HG03571 (cell line): Measurements from ENCODE around the gene ACAA1.
"Not testable (repeated sequence)": the region's sequence is repeated elsewhere in the genome, so short reads cannot be mapped to it uniquely, and the experiment has no call there.

Source experiments
- ATAC-seq: cut with Tn5 transposase; IDR thresholded peaks from one replicate; pipeline ENCODE4 v1.9.1; 2021; ENCODE audit not compliant: unreplicated experiment

ACAA1 gene

DNA sequence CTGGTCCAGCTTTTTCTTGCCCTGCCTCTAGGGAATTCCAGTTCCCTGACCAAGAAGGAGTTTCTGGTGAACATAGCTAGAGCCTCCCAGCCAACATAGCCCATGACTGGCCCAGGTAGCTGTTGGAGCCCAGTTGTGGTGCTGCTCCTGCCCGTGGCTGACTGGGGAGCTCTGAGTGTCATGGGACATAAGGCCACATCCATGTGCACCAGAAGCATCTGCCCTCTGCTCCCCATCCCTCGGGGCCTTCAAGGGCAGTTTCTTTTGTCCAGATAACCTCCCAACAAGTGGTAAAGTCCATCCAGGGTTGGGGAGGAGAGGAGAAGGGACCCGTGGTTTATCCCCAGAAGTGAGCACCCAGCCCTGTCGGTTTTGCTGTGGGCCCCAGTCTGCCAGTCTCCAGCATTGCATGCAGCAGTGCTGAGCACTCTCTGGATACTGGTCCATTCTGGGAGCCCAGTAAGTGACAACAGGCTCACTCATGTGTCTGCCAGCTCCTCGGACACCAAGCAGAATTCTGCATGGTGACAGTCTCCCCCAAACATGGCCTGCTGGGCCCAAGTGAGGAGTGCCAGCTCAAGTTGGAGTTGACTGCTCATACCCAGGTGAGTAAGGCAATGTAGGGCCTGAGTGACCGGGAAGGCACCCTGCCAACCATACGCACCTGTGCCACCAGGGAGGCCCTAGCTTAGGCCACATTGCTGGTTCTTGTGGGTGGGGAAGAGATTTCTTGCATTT, 28.8 kb downstream of the ACAA1 start:
- no peak for ATAC-seq

- ATAC-seq = no peak
Observed at GRCh38 chr3:38105525-38105924, 31.4 kb downstream of the ACAA1 start.

DNA sequence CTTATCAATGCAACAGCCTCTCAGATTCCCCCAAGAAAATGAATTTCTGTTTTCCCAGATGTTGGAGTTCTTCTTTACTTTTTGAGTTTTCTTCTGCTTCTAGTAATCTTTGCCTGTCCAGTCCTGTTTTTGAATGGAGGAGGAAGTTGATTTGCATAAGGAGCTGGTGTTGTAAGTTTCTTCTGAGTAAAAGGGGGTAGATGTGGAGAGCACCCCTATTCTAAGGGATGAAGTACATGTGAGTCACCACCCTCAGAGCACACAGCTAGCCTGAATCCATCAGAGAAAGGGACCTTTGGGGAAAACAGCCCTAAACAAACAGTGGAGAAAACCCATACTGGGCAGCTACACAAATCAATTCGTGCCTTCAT, 34.5 kb downstream of the ACAA1 start:
- no peak for ATAC-seq

GRCh38 chr3:38101811-38102443, 35.0 kb downstream of the ACAA1 start:
- ATAC-seq = no peak

- ATAC-seq = no peak
Observed at GRCh38 chr3:38100498-38100897, 36.4 kb downstream of the ACAA1 start.

GRCh38 chr3:38099518-38099917, 37.4 kb downstream of the ACAA1 start:
- ATAC-seq = no peak

GRCh38 chr3:38098376-38098723, 38.6 kb downstream of the ACAA1 start:
- ATAC-seq = no peak

GRCh38 chr3:38097446-38098375, 39.2 kb downstream of the ACAA1 start:
- ATAC-seq = no peak

DNA sequence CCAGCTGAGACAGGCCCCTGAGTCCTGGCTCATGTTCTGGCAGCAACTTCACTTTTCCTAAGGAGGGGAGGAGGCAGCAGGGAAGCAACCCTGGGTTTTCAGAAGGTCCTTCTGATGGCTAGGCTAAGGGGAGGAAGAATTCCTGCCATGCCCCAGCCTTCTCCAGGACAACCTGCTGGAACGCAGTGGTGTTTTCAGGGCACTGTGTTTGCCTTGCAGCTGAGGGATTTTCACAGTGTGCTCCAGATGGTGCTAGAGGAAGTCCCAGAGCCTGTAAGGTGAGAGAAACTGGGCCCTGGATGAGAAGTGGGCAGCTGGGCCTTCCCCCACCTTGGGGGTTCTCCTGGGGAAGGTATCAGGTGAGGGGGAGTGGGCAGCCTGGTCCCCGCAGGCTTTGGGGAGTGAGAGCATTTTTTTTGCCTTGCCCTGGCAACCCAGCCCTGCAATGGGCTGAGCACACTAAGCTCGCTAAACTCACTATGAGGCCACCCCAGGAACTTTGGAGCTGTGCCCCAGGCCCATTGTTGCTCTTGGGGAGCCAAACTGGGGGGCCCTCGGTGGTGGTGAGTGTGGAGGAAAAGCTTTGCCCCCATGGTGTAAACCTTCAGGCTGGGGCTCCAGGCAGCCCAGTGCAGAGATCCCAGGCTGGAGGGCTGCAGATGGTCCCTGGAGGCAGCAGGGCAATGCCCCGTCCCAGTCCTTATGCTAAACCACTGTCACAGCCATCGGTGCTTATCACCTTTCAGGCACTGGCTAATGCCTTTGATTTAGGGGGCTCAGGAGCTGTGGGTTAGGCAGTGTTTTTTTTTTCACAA, 41.1 kb downstream of the ACAA1 start:
- no peak for ATAC-seq

GRCh38 chr3:38094999-38095398, 41.9 kb downstream of the ACAA1 start:
- ATAC-seq = no peak

DNA sequence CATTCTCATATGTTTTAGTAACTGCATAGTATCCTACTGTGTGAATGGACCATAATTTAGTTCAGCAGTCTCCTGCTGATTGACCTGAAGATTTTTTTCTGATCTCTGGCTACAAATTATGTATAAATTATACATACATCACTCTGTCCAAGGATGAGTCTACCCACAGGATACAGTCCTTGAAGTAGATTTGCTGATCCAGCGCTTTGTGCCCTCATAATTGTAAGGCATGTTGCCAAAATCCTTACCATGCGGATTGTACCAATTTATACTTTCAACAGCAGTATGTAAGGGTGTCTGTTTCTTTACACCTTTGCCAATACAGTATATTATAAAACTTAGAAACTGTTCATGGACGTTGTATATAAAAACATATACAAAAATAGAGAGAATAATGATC, 46.5 kb downstream of the ACAA1 start:
- ATAC-seq = no peak

DNA sequence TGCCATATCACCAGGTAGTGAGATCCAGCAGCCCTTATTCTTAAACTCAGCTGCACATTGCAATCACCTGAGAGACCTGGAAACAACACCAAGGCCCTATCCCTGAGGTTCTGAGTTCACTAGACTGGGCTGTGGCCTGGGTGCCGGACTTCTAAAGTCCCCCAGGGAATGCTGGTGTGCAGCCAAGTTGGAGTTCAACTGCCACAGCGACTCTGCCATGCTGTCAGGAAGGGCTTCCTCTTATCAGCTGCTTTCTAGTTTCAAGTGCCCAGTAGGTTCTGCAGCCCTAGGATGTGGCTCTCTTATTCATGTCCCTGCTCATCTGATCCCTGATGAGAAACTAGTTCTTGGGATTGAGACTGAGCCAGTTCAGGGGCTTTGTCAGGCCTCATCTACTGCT, 47.8 kb downstream of the ACAA1 start:
- ATAC-seq = no peak

- ATAC-seq = no peak
Observed at GRCh38 chr3:38088126-38089078, 48.5 kb downstream of the ACAA1 start.

GRCh38 chr3:38087278-38087677, 49.6 kb downstream of the ACAA1 start:
- ATAC-seq = not testable (repeated sequence)

DNA sequence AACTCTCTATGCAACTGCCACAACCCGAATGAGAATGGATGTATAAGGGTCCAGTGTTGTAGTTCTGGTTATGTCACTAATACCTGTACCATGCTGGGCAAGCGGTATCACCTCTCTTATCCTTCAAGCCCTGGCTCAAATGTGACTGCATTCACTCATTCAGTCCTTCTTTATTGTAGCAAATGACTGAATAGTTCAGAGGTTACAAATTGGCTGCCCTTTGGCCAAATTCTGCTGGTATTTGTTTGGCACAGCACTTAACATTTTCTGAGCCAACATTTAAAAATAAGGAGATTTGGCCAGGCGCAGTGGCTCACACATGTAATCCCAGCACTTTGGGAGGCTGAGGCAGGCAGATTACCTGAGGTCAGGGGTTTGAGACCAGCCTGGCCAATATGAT, 50.4 kb downstream of the ACAA1 start:
- ATAC-seq = no peak

- no peak for ATAC-seq
Observed at GRCh38 chr3:38085943-38086324, 51.0 kb downstream of the ACAA1 start.

DNA sequence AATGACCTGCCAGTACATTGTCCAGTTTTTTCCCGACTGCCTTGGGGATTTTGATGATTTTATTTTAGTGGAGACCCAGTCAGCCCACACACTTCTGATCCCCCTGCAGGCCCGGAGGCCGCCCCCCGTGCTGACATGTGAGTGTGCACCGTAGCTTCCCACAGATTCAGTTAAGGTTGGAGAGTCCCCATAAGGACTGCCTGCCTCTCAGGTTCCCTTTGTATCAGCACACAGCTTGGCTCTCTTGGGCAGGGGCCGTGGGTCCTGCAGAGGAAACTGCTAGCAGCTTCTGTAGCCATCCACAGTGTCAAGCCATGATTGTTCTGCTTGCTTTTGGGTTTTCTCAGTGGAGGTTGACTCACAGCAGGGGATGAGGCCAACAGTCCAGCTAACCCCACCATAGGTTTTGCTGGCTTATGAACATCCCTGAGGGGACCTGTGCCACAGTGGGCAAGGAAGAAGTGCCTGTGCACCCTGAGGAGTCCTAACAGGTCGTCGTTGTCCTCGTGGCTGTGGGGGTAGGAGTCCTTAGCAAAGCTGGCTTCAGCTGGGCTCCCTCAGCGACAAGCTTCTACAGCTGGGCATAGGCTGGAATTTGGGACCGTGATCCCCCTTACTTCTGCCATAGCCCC, 51.5 kb downstream of the ACAA1 start:
- ATAC-seq = no peak

DNA sequence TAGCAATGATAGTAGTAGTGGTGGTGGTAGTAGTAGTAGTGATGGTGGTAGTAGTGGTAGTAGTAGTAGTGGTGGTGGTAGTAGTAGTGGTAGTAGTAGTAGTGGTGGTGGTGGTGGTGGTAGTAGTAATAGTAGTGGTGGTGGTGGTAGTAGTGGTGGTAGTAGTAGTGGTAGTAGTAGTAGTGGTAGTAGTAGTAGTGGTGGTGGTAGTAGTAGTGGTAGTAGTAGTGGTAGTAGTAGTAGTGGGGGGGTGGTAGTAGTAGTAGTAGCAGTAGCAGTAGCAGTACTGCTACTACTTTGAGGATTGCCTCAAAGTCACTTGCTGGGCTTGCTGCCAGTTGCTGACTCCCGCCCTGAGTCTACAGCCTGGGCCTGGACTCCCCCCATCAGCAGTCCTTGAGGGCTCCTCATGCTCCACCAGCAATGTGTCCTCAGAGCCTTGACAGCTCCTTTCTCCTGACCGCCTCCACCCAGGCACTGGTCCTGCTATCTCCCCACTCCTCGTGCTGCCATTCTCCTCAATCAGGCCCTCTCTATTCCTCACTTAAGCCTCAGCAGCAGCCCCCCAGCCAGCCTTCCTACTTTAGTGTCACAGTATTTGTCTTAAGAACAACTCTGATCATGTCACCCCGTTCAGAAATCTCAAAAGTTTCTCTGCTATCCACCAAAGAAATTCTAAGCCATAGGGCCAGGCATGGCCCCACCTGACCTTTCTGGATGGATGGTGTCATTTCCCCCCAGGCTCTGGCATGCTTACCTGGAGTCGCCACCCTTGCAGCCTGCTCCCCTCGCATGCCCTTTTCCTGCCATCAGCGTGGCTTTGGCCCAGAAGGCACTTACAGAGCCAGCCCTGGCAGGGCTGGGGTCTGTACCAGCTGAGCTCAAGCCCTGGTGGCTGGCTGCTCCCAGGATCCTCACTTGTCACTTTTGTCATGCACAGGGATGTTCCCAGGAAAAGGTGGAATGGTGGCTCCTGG, 52.3 kb downstream of the ACAA1 start:
- ATAC-seq = no peak
